OCI-M2 (cell line): ENCODE results near the gene RNF166.

Source experiments
- DNase-seq: peaks from one replicate; lab custom pipeline; 2025; ENCODE audit not compliant: unreplicated experiment; lab: John Stamatoyannopoulos, UW

Gene RNF166

GRCh38 chr16:88739139-88739976 lies 33.1 kb upstream of the RNF166 start:
- no peak for DNase-seq

- no peak for DNase-seq
Measured at GRCh38 chr16:88738151-88739084, 32.2 kb upstream of the RNF166 start.

GRCh38 chr16:88737298-88738150 lies 31.3 kb upstream of the RNF166 start:
- no peak for DNase-seq

- DNase-seq, result no peak
Measured at GRCh38 chr16:88736496-88736895, 30.3 kb upstream of the RNF166 start.

GRCh38 chr16:88736088-88736487 lies 29.9 kb upstream of the RNF166 start:
- DNase-seq, result no peak

GRCh38 chr16:88735616-88736015 lies 29.4 kb upstream of the RNF166 start:
- no peak for DNase-seq

GRCh38 chr16:88735121-88735520 lies 28.9 kb upstream of the RNF166 start:
- no peak for DNase-seq

- DNase-seq, result no peak
Measured at GRCh38 chr16:88734361-88734728, 28.1 kb upstream of the RNF166 start.

- DNase-seq, result no peak
Measured at GRCh38 chr16:88733630-88734360, 27.6 kb upstream of the RNF166 start.

GRCh38 chr16:88732961-88733294 lies 26.7 kb upstream of the RNF166 start:
- no peak for DNase-seq

- no peak for DNase-seq
Measured at GRCh38 chr16:88732172-88732960, 26.2 kb upstream of the RNF166 start.

- DNase-seq, result no peak
Measured at GRCh38 chr16:88731699-88732098, 25.5 kb upstream of the RNF166 start.

- DNase-seq, result no peak
Measured at GRCh38 chr16:88730632-88731607, 24.7 kb upstream of the RNF166 start.

GRCh38 chr16:88727871-88728270 lies 21.7 kb upstream of the RNF166 start:
- DNase-seq, result no peak

- DNase-seq, result no peak
Measured at GRCh38 chr16:88726981-88727380, 20.8 kb upstream of the RNF166 start.

GRCh38 chr16:88726408-88726749 lies 20.2 kb upstream of the RNF166 start:
- no peak for DNase-seq

GRCh38 chr16:88725609-88726407 lies 19.6 kb upstream of the RNF166 start:
- DNase-seq, result no peak
